ENCODE measurements around the gene SORCS1. TPM values are rescaled to one million over a fixed set of nuclear protein-coding genes. Genes with fewer than 3 reads are reported as not detected.
A peak's percentile ranks its signal among the peaks of the same experiment; 100 is the strongest.

The SORCS1 gene
- total RNA-seq, 1 donor from 2014 or later = 0.23 TPM

- Histone ChIP-seq H3K9me3 (no peaks in the 10 kb centered on the region), H3K36me3 (no peaks in the 10 kb centered on the region), H3K27ac (no peak overlapping the region), H3K27me3 (peaks cover 15% of the 10 kb centered on the region), H3K4me1 (no peaks in the 10 kb centered on the region), H3K4me3 (no peak overlapping the region)
- no peak for DNase-seq
- TF ChIP-seq CTCF (IDR thresholded peaks at IDR 0.05) = no peak
- intact Hi-C loops (cut with DNase I) = no loop called here
- ATAC-seq = no peak
Measured at GRCh38 chr10:107159871-107160270, 4.6 kb downstream of the SORCS1 start.

GRCh38 chr10:107157071-107157470, 7.4 kb downstream of the SORCS1 start:
- ATAC-seq (no peak), DNase-seq (no peak)
- Histone ChIP-seq H3K27me3 (no peaks in the 10 kb centered on the region), H3K4me3 (no peak overlapping the region), H3K4me1 (no peaks in the 10 kb centered on the region), H3K36me3 (no peaks in the 10 kb centered on the region), H3K27ac (no peak overlapping the region), H3K9me3 (no peaks in the 10 kb centered on the region)
- intact Hi-C loops (cut with DNase I) = no loop called here
- TF ChIP-seq CTCF (IDR thresholded peaks at IDR 0.05) = no peak

- DNase-seq (no peak), ATAC-seq (no peak)
- TF ChIP-seq CTCF (IDR thresholded peaks at IDR 0.05) = no peak
- no peaks in the 10 kb centered on the region for H3K36me3 ChIP-seq
- no peak overlapping the region for H3K27ac ChIP-seq
- H3K4me1 ChIP-seq = no peaks in the 10 kb centered on the region
- intact Hi-C loops (cut with DNase I) = no loop called here
- no peaks in the 10 kb centered on the region for H3K27me3 ChIP-seq
- no peaks in the 10 kb centered on the region for H3K9me3 ChIP-seq
- H3K4me3 ChIP-seq = no peak overlapping the region
Measured at GRCh38 chr10:107152087-107152486, 12.4 kb downstream of the SORCS1 start.

- H3K27ac ChIP-seq = no peak overlapping the region
- H3K36me3 ChIP-seq = no peaks in the 10 kb centered on the region
- no peaks in the 10 kb centered on the region for H3K9me3 ChIP-seq
- intact Hi-C loops (cut with DNase I) = no loop called here
- ATAC-seq (no peak), DNase-seq (no peak)
- TF ChIP-seq CTCF (IDR thresholded peaks at IDR 0.05) = no peak
- no peaks in the 10 kb centered on the region for H3K4me1 ChIP-seq
- H3K27me3 ChIP-seq = no peaks in the 10 kb centered on the region
- H3K4me3 ChIP-seq = no peak overlapping the region
Measured at GRCh38 chr10:107148906-107149305, 15.6 kb downstream of the SORCS1 start.

- no peak for TF ChIP-seq CTCF (IDR thresholded peaks at IDR 0.05)
- no peak for DNase-seq
- intact Hi-C loops (cut with DNase I) = no loop called here
Measured at GRCh38 chr10:107144490-107144889, 20.0 kb downstream of the SORCS1 start.

GRCh38 chr10:107141524-107142061, 22.9 kb downstream of the SORCS1 start:
- H3K4me1 ChIP-seq = no peaks in the 10 kb centered on the region
- H3K4me3 ChIP-seq = no peak overlapping the region
- H3K27ac ChIP-seq = no peak overlapping the region
- DNase-seq (no peak), ATAC-seq (no peak)
- no peaks in the 10 kb centered on the region for H3K9me3 ChIP-seq
- H3K36me3 ChIP-seq = no peaks in the 10 kb centered on the region
- TF ChIP-seq CTCF (IDR thresholded peaks at IDR 0.05) = no peak
- no peaks in the 10 kb centered on the region for H3K27me3 ChIP-seq
- intact Hi-C loops (cut with DNase I) = no loop called here

More at GRCh38 chr10:107144490-107144889, 20.0 kb downstream of the SORCS1 start:
- Histone ChIP-seq H3K4me1 (no peaks in the 10 kb centered on the region), H3K9me3 (no peaks in the 10 kb centered on the region), H3K4me3 (no peak overlapping the region), H3K27me3 (no peaks in the 10 kb centered on the region), H3K27ac (no peak overlapping the region), H3K36me3 (no peaks in the 10 kb centered on the region)
- ATAC-seq = peak; percentile 44
